D721Med (cell line): ENCODE results near the gene CLEC4F.
A peak's percentile ranks its signal among the peaks of the same experiment; 100 is the strongest.

ENCODE experiments used
- DNase-seq: peaks from one replicate; pipeline ENCODE4 v3.0.0; 2011; ENCODE audit warnings: low spot score; ENCODE audit not compliant: insufficient read length
- FAIRE-seq: peaks from 2 replicates; lab custom pipeline; 2011; peaks lifted over from hg19 to GRCh38; lab: Jason Lieb, UNC
- CTCF ChIP-seq: IDR thresholded peaks from 2 replicates; pipeline ENCODE4 v1.5.1; 2012; ENCODE audit warnings: mild to moderate bottlenecking, control low read depth; ENCODE audit not compliant: insufficient read depth; ENCODE audit errors: missing control alignments

Gene CLEC4F, protein sequence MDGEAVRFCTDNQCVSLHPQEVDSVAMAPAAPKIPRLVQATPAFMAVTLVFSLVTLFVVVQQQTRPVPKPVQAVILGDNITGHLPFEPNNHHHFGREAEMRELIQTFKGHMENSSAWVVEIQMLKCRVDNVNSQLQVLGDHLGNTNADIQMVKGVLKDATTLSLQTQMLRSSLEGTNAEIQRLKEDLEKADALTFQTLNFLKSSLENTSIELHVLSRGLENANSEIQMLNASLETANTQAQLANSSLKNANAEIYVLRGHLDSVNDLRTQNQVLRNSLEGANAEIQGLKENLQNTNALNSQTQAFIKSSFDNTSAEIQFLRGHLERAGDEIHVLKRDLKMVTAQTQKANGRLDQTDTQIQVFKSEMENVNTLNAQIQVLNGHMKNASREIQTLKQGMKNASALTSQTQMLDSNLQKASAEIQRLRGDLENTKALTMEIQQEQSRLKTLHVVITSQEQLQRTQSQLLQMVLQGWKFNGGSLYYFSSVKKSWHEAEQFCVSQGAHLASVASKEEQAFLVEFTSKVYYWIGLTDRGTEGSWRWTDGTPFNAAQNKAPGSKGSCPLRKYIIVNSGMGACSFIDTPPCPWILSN

GRCh38 chr2:70820499-70820898, at the start of gene CLEC4F:
Gene CLEC4F, minus strand, starts transcription at chr2:70820599. Its CDS starts 76 bp downstream, at chr2:70820523.
- no peak for TF ChIP-seq CTCF
- no peak for DNase-seq
- FAIRE-seq: no peak

GRCh38 chr2:70868970-70869369, 48.6 kb upstream of the CLEC4F start:
- FAIRE-seq (no peak), DNase-seq (no peak)
- no peak for TF ChIP-seq CTCF

GRCh38 chr2:70861777-70862625, 41.6 kb upstream of the CLEC4F start:
- TF ChIP-seq CTCF: peak; percentile 91
- FAIRE-seq: no peak
- peak; percentile 59 for DNase-seq

GRCh38 chr2:70855667-70856066, 35.3 kb upstream of the CLEC4F start:
- TF ChIP-seq CTCF: no peak
- DNase-seq: no peak
- FAIRE-seq: no peak

DNA sequence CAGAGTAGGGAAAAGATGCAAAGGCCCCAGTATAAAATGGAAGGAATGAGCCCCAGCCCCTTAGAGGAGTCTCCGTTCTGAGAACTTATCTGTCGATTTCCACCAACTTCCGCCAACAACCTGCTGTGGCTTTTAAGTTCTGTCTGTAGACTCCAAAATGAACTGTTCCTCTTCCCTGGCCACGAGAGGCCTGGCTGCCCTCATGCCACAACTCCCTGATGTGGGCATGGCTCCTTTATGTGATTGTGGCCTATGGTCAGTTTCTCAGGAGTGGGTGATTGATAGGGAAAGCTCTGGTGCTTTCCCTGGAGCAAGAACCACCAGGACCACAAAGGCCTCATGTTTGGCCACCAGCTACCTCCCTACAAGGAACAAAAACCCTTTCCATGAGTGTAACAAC, 34.0 kb upstream of the CLEC4F start:
- no peak for FAIRE-seq
- TF ChIP-seq CTCF: no peak
- DNase-seq: no peak

DNA sequence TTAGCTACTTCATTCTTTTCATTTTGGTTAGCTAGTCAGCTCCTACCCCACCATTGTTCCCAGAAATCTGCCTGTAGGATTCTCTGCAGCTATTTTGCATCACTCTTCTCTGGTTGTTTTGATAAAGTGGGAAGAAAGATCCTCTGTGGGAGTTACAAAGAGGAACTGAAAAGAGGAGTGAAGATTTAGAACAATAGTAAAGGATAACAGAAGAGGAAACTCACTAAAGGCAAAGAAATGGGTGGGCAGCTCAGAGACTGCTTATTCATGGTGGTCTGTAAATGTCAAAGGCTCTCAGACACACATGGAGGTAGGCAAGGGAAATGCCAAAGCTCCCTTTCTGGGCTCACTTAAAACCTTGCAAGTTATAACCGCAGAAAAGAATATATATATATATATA, 32.4 kb upstream of the CLEC4F start:
- no peak for DNase-seq
- TF ChIP-seq CTCF: no peak
- no peak for FAIRE-seq
